GM19035 (cell line): ENCODE results near the gene CDC27.
"Not testable (repeated sequence)": the region's sequence is repeated elsewhere in the genome, so short reads cannot be mapped to it uniquely, and the experiment has no call there.

Experiments used
- ATAC-seq: cut with Tn5 transposase; IDR thresholded peaks from one replicate; pipeline ENCODE4 v1.9.1; 2021; ENCODE audit not compliant: unreplicated experiment

Gene CDC27

GRCh38 chr17:47188876-47189731, at the start of gene CDC27:
TSS of gene CDC27 (minus strand) at chr17:47189295. CDS start at chr17:47189172, 123 bp downstream.
- peak; percentile 92 for ATAC-seq

DNA sequence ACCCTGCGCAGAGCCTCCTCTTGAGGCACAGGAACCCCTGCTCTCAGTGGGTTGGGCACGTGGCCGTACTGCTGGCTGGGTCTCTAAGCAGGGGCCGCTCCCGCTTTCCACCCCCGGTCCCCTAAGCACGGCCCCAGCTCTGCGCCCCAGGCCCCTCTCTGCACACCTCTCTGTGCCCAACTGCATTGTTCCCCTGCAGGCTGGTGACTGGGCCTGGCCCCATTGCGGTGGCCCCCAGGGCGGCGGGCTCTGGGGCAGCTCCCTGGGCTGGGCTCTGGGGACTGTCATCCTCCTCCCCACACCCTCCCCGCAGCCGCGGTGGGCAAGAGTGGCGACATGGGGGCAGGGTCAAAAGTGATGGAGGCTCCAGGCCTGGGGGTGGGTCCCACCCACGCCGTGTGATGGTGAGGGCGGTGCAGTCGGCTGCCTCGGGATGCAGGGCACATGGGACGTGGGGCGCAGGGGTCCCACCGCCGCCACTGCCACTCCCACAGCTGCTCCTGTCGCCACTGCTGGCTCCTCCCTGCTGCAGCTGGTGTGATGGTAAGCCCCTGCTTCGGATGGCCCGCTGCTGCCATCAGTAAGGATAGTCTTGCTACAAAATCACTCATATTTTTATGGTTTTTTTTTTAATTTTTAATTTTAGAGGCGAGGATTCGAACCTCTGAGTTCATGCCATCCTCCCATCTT, 49.4 kb upstream of the CDC27 start:
- no peak for ATAC-seq

GRCh38 chr17:47237841-47238240, 48.7 kb upstream of the CDC27 start:
- ATAC-seq, result no peak

DNA sequence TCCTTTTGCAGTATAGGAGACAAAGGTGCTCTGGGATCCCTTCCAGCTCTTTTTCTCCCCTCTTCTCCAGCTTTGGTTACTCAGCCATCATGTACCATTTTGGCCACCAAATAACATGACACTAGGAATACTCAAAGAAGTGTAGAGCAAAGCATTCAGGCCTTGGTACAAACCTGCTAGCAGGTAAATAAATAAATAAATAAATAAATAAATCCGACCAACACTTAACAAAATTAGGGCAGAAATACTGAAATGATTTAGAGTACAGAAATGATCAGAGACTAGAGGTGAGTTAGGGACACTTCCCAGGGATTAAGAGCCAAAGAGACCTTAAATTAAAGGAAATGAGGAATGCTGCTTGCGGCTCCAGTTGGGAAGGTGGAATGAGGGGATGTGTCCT, 46.8 kb upstream of the CDC27 start:
- no peak for ATAC-seq

- ATAC-seq, result no peak
Measured at GRCh38 chr17:47235506-47235905, 46.4 kb upstream of the CDC27 start.

- no peak for ATAC-seq
Measured at GRCh38 chr17:47232465-47232864, 43.4 kb upstream of the CDC27 start.

DNA sequence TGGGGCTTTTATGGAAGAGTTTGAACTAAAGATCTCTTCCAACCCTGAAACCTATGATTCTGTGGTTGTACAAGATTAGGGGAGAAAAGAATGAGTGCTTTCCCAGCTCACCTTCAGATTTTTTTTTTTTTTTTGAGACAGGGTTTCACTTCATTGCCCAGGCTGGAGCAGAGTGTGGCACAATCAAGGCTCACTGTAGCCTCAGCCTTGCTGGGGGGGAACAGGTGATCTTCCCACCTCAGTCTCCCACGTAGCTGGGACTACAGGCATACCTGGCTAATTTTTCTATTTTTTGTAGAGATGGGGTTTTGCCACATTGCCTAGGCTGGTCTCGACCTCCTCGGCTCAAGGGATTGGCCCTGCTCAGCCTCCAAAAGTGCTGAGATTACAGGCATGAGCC, 42.8 kb upstream of the CDC27 start:
- no peak for ATAC-seq

- ATAC-seq, result no peak
Measured at GRCh38 chr17:47231334-47231733, 42.2 kb upstream of the CDC27 start.

- no peak for ATAC-seq
Measured at GRCh38 chr17:47230864-47231263, 41.8 kb upstream of the CDC27 start.

DNA sequence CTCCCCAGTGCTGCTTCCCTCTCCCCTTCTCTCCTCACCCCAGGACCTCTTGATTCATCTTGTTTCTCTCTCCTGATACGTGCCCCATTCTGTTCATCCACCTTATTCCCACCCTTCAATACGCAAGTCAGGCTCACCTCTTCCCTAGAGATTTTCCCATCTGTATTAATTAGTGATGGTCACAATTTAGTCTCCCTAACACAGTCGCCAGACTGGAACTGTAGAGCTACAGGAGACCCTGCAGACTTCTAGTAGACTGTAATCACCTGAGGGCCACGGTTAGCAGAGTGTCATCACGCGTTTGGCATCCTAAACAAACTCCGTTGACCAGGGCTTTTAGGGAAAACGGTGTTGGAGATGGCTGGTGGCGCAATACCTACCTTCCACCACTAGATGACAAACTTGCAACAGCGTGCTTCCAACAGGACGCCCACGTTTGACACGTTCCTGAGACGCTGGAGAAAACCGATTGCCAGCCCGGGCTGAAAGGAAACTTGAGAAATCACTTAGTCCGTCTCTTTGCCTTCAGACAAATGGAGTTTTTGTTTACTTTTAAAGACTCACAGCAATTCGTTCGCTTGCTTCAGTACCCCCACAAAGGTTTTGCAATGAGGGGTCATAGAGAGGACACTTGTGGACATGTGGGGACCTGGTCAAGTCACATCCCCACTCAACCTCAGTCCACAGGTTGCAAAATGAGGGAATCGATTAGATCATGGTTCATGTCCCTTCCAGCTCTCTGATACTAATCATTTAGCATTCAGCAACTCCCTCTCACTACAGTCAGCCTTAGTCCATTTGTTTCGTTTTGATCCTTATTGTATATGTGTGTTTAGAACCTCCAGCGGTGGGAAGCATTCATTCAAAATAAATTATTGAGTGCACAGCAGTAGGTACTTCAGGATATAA, 40.7 kb upstream of the CDC27 start:
- ATAC-seq, result peak; percentile 63

DNA sequence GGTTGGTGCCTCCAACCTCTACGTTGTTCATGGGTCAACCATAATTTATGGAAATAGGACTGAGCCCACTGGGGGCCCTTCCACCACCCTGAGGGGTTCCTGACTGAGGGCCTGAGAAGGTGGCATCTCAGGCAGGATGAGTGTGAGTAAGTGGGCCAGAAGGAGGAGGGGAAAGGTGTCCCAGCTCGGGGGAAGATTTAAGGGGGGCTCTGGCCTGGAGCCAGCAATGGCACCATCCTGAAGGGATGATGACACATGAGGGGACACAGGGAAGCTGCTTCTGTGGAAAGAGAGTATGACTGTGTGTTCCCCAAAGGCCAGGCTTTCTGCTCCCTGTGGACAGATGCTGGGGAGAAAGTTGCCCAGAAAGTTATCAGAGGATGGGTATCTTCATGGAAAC, 38.8 kb upstream of the CDC27 start:
- ATAC-seq, result no peak

DNA sequence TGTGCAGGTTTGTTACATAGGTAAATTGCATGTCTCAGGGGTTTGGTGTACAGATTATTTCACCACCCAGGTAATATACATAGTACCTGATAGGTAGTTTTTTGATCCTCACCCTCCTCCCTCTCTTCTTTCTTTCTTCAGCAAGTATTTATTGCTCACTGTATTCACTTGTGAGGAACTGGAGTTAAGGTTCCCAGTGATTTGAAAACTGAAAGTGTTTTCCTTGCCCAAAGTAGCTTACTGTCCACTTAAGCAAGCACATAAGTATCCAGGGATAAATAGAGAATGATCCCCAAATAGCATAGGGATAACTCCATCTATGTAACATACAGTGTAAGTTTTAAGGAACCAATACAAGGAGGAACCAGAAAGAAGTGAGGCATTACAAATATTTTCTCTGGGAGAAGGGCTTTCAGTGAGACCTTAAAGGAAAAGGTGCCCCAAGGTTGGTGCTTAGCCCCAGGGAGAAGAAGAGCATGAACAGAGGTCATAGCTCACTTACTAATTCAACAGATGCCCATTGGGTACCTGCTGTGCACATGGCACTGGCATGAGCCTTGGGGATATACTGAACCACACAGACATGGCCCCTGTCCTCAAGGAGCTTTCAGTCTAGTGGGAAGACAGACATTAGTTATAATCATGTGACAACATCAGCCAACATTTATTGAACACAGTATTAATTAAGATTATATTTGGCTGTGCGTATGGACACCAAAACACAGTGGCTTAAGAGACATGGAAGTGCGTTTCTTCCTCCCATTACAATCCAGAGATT, 37.0 kb upstream of the CDC27 start:
- ATAC-seq, result no peak

DNA sequence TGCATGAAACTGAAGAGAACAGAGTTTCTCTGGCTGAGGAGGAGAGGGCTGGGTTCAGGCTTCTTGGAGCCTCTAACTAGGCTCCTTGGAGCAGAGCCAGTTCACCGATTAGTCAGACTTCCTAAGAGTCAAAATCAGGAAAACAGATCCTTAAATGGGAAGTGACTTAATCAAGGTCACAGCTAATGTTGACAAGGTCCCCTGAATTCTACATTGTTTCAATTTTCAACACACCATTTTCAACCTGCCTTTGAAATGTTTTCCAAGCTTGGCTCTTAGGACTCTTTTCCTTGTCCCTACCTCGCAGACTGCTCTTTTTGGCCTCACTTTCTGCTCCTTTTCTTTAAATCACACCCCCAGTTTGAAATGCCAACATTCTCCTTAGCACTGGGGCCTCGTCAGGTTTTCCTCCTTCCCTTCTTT, 36.4 kb upstream of the CDC27 start:
- ATAC-seq, result no peak

- no peak for ATAC-seq
Measured at GRCh38 chr17:47224966-47225365, 35.9 kb upstream of the CDC27 start.

DNA sequence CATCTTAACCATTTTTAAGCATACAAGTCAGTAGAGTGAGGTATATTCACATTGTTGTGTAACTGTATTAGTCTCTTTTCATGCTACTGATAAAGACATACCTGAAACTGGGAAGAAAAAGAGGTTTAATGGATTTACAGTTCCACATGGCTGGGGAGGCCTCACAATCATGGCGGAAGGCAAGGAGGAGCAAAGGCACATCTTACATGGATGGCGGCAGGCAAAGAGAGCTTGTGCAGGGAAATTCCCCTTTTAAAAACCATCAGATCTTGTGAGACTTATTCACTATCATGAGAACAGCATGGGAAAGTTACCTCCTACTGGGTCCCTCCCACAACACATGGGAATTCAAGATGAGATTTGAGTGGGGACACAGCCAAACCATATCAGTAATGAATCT, 35.0 kb upstream of the CDC27 start:
- ATAC-seq, result not testable (repeated sequence)

DNA sequence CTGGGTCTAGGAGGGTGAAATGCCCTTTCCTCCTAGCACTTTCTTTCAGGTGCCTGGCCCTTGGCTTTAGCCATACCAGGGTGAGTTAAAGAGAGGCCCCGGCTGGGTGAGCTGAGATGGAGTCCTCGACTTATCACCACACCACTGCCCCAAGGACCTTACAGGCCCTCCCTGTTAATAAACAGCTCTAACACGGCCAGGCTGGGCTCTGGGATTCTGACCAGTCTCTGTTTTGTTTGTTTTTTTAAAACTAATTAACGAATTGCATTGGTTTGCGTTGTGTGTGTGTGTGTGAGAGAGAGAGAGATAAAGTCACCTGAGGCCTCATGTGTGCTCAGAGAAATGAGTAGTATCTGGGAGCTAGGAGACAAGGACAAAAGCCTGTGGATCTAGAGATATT, 34.4 kb upstream of the CDC27 start:
- ATAC-seq, result no peak

- no peak for ATAC-seq
Measured at GRCh38 chr17:47223007-47223406, 33.9 kb upstream of the CDC27 start.

GRCh38 chr17:47222047-47222446, 33.0 kb upstream of the CDC27 start:
- no peak for ATAC-seq

GRCh38 chr17:47221154-47221553, 32.1 kb upstream of the CDC27 start:
- ATAC-seq, result no peak

DNA sequence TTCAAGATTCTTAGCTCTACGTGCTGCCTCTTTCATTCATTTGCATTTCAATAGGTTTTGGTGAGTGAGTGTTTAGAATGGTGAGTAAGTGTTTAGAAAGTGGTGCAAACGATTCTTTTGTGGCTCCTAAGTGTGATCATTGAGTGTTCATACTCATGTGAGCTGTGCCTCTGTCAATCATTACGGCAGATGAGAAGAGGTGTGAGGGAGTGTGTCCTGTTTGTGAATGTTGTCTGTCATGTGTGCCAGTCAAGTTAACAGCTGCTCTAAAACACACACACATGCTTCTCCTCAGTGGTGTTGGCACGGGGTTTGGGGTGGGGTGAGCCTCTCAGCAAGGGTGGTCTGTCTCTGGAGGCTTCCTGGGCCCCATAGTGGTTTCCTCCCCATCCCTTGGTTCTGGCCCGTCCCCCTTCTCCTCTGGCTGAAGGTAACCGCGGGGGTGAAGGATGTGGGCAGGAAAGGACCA, 31.5 kb upstream of the CDC27 start:
- ATAC-seq, result no peak
